ENCODE data around the gene ISOC2.
"Not testable (repeated sequence)": the region's sequence is repeated elsewhere in the genome, so short reads cannot be mapped to it uniquely, and the experiment has no call there.

ISOC2 gene

GRCh38 chr19:55455576-55456235 lies 5.7 kb downstream of the ISOC2 start:
- no peak for DNase-seq

DNA sequence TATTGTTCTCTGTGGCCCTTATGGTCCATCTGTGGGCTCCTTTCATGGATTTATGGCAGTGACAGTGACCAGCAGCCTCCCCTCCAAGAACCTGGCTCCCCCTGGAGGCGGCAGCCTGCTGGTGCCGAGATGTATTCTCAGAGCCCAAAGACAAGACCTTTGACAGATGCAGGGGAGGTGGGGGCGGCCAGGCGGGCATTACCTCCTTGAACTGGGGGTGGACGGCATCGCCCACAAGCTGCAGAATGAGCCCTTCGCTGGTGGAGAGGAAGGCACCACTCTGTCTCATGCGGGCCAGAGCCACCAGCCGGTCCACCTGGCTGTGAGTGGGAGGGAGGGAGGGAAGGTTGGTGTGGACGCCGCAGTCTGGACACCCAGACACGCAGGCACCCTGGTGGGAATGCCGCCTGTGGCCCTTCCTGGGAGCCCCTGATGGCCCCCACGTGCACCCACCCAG lies 6.6 kb downstream of the ISOC2 start:
- DNase-seq = no peak

- no peak for DNase-seq
Observed at GRCh38 chr19:55453511-55454260, 7.8 kb downstream of the ISOC2 start.

DNA sequence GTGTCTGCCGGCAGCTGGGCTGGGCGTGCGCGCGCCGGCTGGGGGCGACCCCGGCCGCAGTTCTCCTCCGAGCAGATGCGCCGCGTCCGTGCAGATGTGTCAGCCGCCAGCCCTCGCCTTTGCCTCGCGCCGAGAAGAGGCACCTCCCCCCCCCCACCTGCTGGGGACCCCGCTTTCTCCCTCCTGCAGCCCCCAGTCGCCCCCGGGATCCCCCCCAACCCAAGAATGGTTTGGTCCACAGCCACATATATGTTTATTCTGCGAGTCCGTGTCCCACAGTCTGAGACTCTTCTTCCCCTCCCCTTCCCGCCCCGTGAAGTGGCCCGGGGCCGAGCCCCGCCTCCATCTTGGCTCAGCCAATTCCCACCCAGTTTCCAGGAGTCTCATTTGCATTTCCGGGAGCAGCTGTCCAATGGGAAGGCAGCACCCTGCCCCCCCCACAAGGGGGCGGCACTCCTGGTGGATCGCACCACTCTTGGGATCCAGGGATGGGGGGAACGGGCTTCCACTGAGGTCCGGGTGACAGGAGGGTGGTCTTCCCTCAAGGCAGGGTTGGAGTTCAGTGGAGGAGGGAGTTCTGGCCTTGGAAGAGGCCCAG lies 8.6 kb downstream of the ISOC2 start:
- DNase-seq = no peak

DNA sequence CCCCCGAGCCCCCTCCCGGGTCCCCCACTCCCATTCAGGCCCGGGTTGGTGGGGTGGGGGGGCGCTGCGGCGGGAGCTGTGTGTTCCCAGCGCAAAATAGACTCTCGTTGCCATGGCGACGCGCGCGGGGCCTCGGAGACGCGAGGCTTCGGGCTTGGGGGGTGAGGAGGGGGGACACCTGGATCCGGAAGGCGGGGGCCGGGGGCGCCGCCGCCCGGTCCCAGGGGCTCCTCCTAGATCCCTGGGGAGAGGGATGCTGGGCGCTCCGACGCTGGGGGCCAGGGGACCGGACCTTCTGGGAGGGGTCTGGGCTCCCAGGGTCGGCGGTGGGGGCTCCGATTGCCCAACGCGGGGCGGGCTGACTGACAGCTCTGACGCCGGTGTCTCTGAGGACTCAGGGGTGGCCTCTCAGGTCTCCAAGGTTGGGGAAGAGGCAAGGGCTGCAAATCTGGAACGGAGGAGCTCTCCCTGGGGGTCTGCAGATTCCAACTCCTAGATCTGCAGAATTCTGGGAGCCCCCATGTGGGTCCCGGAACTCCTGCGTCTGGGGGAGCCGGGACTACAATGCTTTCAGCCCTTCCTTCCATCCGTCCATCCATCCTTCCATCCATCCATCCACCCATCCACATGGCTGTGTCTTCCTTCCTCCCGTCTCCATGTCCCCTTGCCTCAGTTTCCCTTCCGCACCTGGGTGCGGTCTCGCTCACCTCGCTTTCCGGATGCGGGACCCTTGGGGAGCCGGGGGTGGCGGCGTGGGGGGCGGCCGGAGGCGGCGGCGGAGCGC lies 9.3 kb downstream of the ISOC2 start:
- no peak for DNase-seq

- no peak for DNase-seq
Observed at GRCh38 chr19:55451163-55451964, 10.1 kb downstream of the ISOC2 start.

DNA sequence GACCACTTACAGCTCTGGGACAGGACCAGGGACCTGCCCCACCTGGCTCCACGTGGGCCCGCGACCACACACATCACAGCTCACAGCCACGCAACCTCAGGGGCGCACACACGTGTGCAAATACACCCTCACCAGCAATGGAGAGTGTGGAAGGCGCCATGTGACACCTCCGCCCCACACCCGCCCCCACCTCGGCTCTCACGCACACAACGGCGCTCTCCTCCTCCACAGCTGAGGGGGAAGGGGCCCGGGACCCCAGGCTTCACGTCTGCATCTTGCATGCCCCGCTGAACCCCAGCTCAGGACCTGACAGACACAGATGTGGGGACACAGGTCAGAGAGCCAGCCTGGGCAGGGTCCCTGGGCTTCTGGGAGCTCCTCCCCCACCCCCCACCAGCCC lies 12.0 kb downstream of the ISOC2 start:
- DNase-seq = no peak

DNA sequence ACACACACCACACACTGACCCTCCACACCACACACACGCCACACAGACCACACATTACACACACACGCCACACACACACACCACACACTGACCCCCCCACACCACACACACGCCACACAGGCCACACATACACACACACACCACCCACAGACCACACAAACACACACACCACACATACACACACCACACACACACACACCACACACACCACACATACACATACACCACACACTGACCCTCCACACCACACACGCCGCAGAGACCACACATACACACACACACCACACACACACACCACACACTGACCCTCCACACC lies 13.3 kb downstream of the ISOC2 start:
- not testable (repeated sequence) for DNase-seq

DNA sequence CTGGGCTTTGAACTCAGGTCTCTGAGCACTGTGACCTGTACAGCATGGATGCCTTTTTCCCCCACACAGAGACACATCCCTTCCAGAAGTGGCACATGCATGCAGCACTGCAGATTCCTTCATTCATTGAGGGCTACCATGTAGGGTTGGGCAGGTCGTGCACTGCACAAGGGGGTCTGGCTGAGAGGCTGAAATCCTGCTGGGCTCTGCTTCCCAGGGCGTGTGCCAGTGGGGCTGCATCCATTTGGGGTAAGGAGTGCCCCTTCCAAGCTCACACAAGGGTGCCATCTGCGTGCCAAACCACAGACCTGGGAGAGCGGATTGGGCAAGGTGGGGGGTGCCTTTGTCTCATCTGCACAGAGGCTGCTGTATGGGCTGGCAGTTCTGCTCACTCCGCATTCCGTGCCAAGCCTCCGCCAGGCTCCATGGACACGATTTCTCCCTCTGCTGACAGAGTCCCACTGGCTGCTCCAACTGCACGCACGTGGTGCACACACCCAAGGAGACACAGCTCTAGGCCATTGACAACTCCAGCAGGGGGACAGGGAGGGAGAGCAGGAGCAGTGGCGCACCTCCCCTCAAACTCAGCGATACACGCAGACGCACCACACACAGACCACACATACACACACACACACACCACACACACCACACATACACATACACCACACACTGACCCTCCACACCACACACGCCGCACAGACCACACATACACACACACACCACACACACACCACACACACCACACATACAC lies 13.8 kb downstream of the ISOC2 start:
- DNase-seq = no peak

GRCh38 chr19:55446060-55446459 lies 15.4 kb downstream of the ISOC2 start:
- DNase-seq = no peak

DNA sequence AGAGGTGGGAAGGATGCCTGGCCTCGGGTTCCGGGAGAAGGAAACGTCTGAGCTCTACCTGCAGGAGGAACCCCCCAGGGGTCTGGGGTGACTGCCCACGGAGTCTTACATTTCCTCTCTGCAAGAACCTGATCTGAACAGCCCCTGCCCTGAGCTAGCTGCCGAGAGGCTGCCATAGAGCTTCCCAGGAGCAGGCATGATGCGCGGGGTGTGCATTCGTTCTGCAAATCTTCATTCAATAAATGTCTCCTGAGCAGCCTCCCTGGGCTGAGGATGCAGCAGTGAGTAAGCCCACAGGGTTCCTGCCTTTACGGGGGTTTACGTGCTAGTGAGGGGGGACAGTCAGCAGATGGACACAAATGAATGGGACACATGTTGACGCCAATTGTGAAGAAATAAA lies 16.8 kb downstream of the ISOC2 start:
- DNase-seq = no peak

GRCh38 chr19:55443824-55444480 lies 17.5 kb downstream of the ISOC2 start:
- no peak for DNase-seq

- DNase-seq = no peak
Observed at GRCh38 chr19:55443045-55443823, 18.2 kb downstream of the ISOC2 start, which contains the start of gene SHISA7. TSS of gene SHISA7 (minus strand) at chr19:55443300. CDS start at chr19:55442863, 437 bp downstream.

GRCh38 chr19:55442372-55442961 lies 19.0 kb downstream of the ISOC2 start:
- no peak for DNase-seq

DNA sequence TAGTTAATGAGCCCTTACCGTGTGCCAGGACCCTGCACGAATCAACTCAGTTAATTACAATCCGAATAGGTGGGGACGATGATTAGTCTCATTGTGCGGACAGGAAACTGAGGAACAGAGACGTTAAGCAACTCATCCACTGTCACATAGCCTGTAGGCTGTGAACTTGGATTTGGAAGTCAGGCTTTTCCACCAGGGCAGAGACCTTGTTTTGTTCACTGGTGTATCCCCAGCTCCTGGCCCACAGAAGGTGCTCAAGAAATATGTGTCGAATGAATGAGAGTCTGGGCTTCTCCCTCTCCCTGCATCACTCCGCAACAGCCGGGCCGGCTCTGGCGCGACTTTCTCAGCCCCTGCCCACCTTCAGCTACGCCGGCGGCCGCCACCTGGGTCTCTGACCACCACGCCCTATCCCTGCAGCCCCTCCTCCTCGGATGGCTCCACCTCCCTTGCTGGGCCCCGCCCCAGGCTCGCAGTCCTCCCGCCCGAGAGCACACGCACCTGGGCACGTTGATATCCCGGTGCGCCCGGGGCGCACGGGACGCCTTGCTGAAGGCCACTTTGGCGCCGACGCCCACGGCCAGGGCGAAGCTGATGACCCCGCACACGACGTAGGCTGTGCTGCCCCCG lies 19.6 kb downstream of the ISOC2 start:
- no peak for DNase-seq

DNA sequence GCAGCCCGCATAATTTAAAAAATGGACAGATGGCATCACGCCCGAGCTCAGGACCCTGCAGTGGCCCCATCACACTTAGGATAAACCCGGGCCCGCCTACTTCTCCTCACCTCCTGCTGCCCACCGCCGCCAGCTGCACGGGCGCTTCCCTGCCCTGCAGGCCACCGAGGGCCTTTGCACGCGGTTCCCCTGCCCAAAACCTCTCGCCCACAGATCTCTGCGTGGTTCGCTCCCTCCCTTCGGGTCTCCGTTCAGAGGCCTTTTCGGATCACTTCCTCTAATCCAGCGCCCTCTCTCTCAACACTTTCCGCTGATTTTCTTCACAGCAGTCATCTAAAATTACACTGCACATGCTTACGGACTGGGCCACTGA lies 20.1 kb downstream of the ISOC2 start:
- DNase-seq = no peak

DNA sequence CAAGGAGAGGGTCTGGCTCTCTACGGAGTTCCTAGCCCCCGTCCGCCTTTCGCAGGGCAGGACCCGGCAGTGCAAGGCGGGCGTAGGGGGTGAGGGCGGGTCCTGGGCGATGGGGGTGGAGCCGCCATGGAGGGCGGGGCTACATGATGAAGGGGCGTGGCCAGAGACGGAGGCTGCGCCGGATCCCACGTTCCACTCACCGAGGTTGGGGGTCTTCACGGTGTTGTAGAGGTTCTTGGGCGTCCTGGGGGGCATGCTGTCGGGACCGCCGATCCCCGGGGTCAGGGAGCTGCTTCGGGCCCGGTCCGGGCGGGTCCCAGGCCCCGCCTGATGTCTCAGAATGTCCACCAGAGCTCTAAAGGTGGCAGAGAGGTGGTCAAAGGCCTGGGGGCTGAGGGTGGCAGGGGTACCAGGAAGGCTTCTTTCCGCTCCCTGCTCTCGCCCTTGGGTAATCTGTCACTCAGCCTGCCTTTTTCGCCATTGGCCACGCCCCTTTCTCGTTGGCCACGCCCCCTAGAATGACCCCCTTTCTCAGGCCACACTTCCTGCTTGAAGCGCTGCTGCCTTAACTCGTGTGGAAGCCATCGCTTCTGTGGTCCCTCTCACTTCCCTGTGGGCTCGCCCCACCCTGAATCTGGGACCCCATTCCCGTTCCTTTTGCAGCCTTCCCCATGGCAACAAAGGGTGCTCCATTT lies 20.9 kb downstream of the ISOC2 start:
- no peak for DNase-seq

- DNase-seq = no peak
Observed at GRCh38 chr19:55439052-55439451, 22.4 kb downstream of the ISOC2 start.

- DNase-seq = peak; percentile 10
Observed at GRCh38 chr19:55437410-55437809, 24.0 kb downstream of the ISOC2 start.
